ENCODE measurements around the gene NRAP.

DNA sequence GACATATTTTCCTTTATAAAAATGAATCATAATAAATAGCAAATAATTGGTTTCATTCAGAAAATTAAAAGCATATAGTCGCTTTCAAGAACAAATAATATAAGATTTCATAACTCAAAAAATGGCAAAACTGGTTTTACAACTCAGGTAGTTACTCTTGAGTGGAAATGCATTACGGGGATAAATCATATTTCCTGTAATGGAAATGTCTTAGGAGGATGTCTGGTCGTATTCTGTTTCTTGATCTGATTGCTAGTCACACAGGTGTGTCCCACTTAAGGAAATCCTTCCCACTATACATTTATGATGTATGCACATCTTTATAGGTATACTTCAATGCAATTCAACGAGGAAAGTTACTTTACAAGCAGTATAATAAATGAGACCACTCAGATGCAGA is 20.7 kb downstream of the NRAP start:
- TF ChIP-seq CTCF (IDR thresholded peaks at IDR 0.05) (no peak), POLR2AphosphoS5 (IDR thresholded peaks at IDR 0.05) (no peak)

Measured in transverse colon (tissue), 4 donors.